IPS-20b (cell line): Measurements from ENCODE around the gene MYBPHL.
A peak's percentile ranks its signal among the peaks of the same experiment; 100 is the strongest.

Experiments
- H3K27ac ChIP-seq: one replicate; pipeline ENCODE4 v1.5.1; 2013; ENCODE audit warnings: low read length
- H3K27me3 ChIP-seq: 2 replicates; pipeline ENCODE4 v1.6.1; 2013; ENCODE audit warnings: mild to moderate bottlenecking, low read length, inconsistent platforms; ENCODE audit not compliant: insufficient read depth
- H3K36me3 ChIP-seq: 2 replicates; pipeline ENCODE4 v1.6.1; 2013; ENCODE audit warnings: low read depth, mild to moderate bottlenecking, inconsistent platforms, low read length, moderate library complexity; ENCODE audit not compliant: insufficient read depth
- H3K4me1 ChIP-seq: 2 replicates; pipeline ENCODE4 v1.6.1; 2013; ENCODE audit warnings: mild to moderate bottlenecking, control low read depth, inconsistent platforms, low read length, moderate library complexity; ENCODE audit not compliant: insufficient read depth
- H3K4me3 ChIP-seq: 2 replicates; pipeline ENCODE4 v1.5.1; 2013; ENCODE audit warnings: mild to moderate bottlenecking, low read length, inconsistent platforms
- H3K9ac ChIP-seq: 2 replicates; pipeline ENCODE4 v1.6.1; 2013; ENCODE audit warnings: low read depth, mild to moderate bottlenecking, inconsistent platforms, low read length, moderate library complexity
- H3K9me3 ChIP-seq: 2 replicates; pipeline ENCODE4 v1.6.1; 2013; ENCODE audit warnings: mild to moderate bottlenecking, low read depth, low read length, inconsistent platforms; ENCODE audit not compliant: insufficient read depth

MYBPHL gene

DNA sequence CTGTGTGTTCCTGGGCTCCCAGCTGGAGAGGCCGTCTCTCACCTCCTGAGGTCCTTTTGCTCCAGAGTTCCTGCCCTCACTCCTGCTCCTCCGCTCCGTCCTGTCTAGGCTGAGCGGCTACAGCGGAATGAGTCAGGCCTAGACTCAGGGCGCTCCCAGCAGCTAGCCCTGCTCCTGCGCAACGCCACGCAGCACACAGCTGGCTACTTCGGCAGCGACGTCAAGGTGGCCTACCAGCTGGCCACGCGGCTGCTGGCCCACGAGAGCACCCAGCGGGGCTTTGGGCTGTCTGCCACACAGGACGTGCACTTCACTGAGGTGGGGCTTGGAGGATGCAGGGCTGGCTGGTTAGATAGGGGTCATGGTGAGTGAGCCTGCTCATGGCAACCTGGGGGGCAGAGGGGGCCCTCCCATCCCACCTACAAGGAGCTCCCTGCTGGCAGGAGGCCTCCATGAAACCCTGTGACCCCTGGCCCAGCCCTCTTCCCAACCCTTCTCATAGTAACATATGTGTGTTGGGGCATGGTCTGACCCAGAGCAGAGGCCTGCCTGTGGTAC, 39.0 kb downstream of the MYBPHL start:
- H3K9me3 ChIP-seq, result no peaks in the 10 kb centered on the region
- H3K4me1 ChIP-seq, result no peaks in the 10 kb centered on the region
- no peak overlapping the region for H3K9ac ChIP-seq
- H3K36me3 ChIP-seq, result peaks cover 70% of the 10 kb centered on the region
- no peak overlapping the region for H3K4me3 ChIP-seq
- H3K27ac ChIP-seq, result no peak overlapping the region
- no peaks in the 10 kb centered on the region for H3K27me3 ChIP-seq

DNA sequence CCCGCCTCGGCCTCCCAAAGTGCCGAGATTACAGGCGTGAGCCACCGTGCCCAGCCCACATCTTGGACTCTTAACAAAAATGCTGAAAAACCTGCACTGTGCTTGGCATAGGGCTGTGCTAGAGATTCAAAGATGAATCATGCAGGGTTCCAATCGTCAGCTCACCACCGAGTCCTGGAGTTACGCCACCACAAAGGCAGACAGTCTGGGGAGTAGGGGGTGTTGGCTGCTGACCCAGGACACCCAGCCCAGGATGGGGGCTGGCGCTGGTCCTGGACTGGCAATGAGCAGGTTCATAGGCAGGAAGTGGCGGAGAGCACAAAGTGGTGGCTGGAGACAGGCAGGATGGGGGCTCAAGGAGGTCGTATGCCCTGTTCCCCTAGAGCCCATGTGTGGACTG, 39.8 kb downstream of the MYBPHL start:
- H3K27ac ChIP-seq, result no peak overlapping the region

DNA sequence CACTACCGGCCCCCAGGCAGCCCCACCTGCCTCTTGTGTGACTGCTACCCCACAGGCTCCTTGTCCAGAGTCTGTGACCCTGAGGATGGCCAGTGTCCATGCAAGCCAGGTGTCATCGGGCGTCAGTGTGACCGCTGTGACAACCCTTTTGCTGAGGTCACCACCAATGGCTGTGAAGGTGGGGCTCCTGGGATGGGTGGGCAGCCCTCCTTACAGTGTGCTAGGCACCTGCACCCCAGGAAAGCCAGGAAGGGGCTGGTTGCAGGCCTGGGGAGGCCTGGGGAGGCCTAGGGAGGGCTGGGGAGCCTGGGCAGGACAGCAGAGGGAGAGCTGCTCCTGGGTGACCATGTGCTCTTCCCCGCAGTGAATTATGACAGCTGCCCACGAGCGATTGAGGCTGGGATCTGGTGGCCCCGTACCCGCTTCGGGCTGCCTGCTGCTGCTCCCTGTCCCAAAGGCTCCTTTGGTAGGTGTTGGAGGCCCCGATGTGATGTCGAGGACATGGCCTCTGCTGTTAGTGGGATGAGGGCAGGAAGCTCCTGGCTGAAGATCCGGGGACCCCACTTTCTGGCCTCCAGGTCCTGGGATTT, 41.0 kb downstream of the MYBPHL start:
- Histone ChIP-seq H3K27ac (no peak overlapping the region), H3K4me3 (no peak overlapping the region), H3K9me3 (no peaks in the 10 kb centered on the region), H3K4me1 (no peaks in the 10 kb centered on the region), H3K36me3 (peaks cover 60% of the 10 kb centered on the region), H3K9ac (no peak overlapping the region), H3K27me3 (no peaks in the 10 kb centered on the region)

More for the DNA sequence above, 39.8 kb downstream of the MYBPHL start:
- no peak overlapping the region for H3K4me3 ChIP-seq
- H3K27me3 ChIP-seq, result no peaks in the 10 kb centered on the region
- H3K4me1 ChIP-seq, result no peaks in the 10 kb centered on the region
- peaks cover 62% of the 10 kb centered on the region for H3K36me3 ChIP-seq
- no peaks in the 10 kb centered on the region for H3K9me3 ChIP-seq
- H3K9ac ChIP-seq, result no peak overlapping the region

DNA sequence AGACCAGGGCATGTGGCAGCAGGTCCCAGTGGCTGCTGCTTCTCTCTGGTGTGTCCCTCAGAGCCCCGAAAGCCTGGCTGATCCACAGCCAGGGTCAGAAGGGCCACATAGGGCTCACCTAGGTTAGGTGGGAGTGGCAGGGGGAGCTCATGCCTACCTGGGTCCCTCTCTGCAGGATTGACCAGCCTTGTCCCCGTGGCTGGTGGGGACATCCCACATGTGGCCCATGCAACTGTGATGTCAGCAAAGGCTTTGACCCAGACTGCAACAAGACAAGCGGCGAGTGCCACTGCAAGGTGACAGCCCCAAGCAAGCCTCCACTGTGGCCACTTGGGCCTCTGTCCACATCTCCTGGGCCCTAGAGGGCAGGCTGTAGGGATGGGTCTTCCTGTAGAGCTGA, 41.8 kb downstream of the MYBPHL start:
- H3K9ac ChIP-seq, result no peak overlapping the region
- no peaks in the 10 kb centered on the region; the same call in 1 of the 2 replicates for H3K4me1 ChIP-seq
- H3K27ac ChIP-seq, result no peak overlapping the region
- no peak overlapping the region for H3K4me3 ChIP-seq
- H3K36me3 ChIP-seq, result peaks cover 52% of the 10 kb centered on the region
- H3K9me3 ChIP-seq, result no peaks in the 10 kb centered on the region
- H3K27me3 ChIP-seq, result no peaks in the 10 kb centered on the region

DNA sequence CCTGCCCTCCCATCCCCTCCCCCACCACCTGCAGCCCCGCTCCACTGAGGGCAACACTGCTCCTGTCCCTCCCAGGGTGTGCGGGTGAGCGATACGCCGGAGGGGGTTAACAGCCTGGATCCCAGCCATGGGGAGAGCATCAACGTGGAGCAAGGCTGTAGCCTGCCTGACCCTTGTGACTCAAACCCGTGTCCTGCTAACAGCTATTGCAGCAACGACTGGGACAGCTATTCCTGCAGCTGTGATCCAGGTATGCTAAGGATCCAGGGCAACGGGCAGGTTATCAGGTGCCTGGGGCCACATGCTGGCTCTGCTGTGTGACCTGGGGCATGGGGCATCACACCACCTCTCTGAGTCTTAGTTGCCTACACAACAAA, 42.4 kb downstream of the MYBPHL start:
- peaks cover 47% of the 10 kb centered on the region for H3K36me3 ChIP-seq
- H3K9me3 ChIP-seq, result no peaks in the 10 kb centered on the region
- no peaks in the 10 kb centered on the region for H3K27me3 ChIP-seq
- no peak overlapping the region for H3K4me3 ChIP-seq
- H3K4me1 ChIP-seq, result peaks cover 5% of the 10 kb centered on the region; the same call in 1 of the 2 replicates
- H3K27ac ChIP-seq, result no peak overlapping the region
- H3K9ac ChIP-seq, result no peak overlapping the region

DNA sequence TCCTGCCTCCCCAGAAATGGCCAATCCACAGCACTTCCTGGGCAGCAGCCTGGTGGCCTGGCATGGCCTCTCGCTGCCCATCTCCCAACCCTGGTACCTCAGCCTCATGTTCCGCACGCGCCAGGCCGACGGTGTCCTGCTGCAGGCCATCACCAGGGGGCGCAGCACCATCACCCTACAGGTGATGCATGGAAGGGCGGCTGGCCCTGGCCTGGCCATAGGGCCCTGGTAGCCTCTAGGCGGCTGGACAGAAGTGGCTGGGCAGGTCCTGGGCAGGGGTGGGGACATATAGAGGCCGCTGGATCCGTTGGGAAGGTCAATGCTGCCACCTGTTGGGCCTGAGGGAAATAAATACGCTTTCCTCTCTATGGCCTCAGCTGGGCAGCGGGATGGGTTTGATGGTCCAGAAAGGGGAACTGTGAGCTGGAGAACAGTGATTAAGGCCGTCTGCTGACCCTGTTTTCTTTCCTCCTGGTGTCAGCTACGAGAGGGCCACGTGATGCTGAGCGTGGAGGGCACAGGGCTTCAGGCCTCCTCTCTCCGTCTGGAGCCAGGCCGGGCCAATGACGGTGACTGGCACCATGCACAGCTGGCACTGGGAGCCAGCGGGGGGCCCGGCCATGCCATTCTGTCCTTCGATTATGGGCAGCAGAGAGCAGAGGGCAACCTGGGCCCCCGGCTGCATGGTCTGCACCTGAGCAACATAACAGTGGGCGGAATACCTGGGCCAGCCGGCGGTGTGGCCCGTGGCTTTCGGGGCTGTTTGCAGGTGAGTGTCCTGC, 43.0 kb downstream of the MYBPHL start:
- no peaks in the 10 kb centered on the region for H3K27me3 ChIP-seq
- no peak overlapping the region for H3K4me3 ChIP-seq
- no peaks in the 10 kb centered on the region for H3K9me3 ChIP-seq
- H3K27ac ChIP-seq, result no peak overlapping the region
- H3K9ac ChIP-seq, result no peak overlapping the region
- peaks cover 47% of the 10 kb centered on the region for H3K36me3 ChIP-seq
- peaks cover 6% of the 10 kb centered on the region; the same call in 1 of the 2 replicates for H3K4me1 ChIP-seq

DNA sequence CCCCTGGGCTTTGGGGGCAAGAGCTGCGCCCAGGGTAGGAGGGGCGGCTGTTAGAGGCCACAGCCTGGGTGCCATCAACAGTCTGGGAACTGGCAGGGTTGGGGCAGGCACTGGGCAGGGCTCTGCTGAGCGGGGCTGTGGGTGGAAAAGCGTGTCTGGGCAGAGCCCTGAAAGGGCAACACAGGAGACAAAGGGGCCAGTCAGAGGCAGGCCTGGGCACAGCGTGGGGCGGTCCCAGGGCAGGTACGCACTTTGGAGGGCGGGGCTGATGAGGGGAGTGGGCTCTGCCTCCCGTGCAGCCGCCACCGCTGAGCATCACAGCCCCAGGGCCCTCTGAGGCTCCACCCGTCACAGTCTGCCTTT, 43.6 kb downstream of the MYBPHL start:
- no peaks in the 10 kb centered on the region for H3K27me3 ChIP-seq
- peaks cover 6% of the 10 kb centered on the region; the same call in 1 of the 2 replicates for H3K4me1 ChIP-seq
- peaks cover 42% of the 10 kb centered on the region for H3K36me3 ChIP-seq
- H3K9ac ChIP-seq, result no peak overlapping the region
- H3K27ac ChIP-seq, result no peak overlapping the region
- H3K4me3 ChIP-seq, result no peak overlapping the region
- H3K9me3 ChIP-seq, result no peaks in the 10 kb centered on the region

DNA sequence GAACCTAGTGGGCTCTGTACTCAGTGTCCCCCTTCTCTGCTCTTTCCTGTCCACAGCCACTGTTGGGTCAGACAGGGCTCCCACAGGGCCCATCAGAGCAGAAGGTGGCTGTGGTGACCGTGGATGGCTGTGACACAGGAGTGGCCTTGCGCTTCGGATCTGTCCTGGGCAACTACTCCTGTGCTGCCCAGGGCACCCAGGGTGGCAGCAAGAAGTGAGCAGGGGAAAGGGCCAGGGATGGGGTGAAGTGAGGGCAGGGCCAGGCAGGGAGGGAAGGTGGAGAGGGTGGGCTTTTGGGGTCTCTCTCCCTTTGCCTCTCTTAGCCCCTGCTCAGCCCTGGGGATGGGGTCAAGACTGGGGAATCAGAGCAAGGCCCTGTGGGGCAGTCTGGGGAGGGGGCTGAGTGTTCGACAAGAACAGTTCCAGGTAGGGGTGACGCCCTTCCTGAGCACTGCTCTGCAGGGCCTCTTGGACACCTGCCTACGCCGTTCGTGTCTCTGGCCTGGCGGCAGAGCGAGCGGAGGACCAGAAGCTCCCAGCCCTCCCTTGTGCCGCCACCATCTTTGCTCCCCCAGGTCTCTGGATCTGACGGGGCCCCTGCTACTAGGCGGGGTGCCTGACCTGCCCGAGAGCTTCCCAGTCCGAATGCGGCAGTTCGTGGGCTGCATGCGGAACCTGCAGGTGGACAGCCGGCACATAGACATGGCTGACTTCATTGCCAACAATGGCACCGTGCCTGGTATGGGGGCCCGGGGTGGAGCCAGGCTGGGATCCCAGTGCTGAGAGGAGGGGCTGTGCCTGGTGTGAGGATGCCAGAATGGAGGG, 44.4 kb downstream of the MYBPHL start:
- H3K27ac ChIP-seq, result no peak overlapping the region
- H3K27me3 ChIP-seq, result no peaks in the 10 kb centered on the region
- peaks cover 39% of the 10 kb centered on the region for H3K36me3 ChIP-seq
- peaks cover 6% of the 10 kb centered on the region; the same call in 1 of the 2 replicates for H3K4me1 ChIP-seq
- no peak overlapping the region for H3K9ac ChIP-seq
- no peak overlapping the region for H3K4me3 ChIP-seq
- H3K9me3 ChIP-seq, result no peaks in the 10 kb centered on the region

DNA sequence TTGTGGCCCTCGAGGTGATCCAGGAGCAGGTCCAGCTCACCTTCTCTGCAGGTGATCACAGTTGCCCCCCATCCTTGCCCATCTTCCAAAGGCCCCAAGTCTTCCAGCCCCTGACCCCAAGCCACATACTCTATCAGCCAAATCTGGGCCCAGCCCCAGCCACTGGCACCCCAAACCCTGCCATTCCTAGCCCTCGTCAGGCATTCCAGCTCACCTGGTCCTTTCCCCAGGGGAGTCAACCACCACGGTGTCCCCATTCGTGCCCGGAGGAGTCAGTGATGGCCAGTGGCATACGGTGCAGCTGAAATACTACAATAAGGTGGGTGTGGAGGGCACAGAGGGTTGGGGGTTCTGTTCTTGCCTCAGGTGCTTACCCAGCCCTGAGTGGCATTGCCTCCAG, 45.2 kb downstream of the MYBPHL start:
- no peak overlapping the region for H3K27ac ChIP-seq
- no peaks in the 10 kb centered on the region for H3K9me3 ChIP-seq
- no peak overlapping the region for H3K4me3 ChIP-seq
- no peak overlapping the region for H3K9ac ChIP-seq
- H3K4me1 ChIP-seq, result peaks cover 6% of the 10 kb centered on the region; the same call in 1 of the 2 replicates
- H3K27me3 ChIP-seq, result no peaks in the 10 kb centered on the region
- H3K36me3 ChIP-seq, result peaks cover 36% of the 10 kb centered on the region

DNA sequence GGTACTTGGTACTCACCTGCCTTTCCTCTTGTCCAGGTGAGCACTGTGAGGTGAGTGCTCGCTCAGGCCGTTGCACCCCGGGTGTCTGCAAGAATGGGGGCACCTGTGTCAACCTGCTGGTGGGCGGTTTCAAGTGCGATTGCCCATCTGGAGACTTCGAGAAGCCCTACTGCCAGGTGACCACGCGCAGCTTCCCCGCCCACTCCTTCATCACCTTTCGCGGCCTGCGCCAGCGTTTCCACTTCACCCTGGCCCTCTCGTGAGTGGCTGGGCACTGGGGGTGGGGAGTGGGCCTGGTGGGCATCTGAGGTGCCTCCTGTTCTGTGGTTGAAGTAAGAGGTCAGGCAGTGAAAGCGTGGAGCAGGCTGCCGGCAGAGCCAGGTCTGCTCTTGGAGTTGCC, 45.8 kb downstream of the MYBPHL start:
- Histone ChIP-seq H3K9me3 (no peaks in the 10 kb centered on the region), H3K4me1 (peaks cover 6% of the 10 kb centered on the region; the same call in 1 of the 2 replicates)

DNA sequence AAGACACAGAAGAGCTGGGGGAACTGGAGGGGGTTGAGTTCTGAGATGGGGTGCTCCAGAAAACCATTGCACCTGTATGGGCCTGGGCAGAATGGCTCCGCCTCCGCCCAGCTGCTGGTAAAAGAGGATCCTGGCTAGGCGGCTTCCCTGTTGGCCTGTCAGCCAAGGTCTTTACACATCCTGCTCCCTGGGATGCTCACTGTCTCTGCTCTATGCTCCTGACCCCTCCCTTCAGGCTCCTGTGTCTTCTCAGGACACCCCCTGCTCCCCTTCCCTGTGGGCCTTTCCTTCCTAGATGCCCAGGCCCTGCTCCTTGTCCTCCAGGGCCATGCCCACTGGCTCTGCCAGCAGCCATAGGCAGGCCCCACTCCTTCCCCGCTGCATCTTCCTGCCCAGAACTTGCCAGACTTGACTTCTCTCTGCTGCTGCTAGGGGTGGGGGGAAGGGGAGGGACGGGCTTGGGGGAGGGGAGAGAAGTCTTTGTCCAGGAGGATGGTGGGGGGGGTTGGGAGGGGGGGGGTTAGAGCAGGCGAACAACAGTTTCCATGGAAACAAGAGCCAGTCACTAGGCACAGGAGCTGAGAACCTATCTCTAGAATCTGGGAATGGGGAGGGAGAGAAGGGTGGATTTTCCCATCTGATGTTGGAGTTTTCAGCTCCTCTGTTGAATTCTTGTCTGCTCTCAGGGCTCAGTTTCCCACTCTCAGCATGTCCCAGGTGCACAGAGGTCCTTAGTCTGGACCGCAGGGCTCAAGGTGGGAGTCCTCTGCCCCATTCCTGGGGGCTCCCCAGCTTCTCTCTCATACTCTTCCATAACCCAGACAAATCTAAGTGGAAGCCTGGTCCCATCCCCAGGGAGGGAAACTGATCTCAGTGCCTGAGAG, 46.9 kb downstream of the MYBPHL start:
- Histone ChIP-seq H3K36me3 (peaks cover 23% of the 10 kb centered on the region), H3K9ac (peak overlapping the region; percentile 63; the same call in 1 of the 2 replicates)

More for the DNA sequence above, 45.8 kb downstream of the MYBPHL start:
- Histone ChIP-seq H3K36me3 (peaks cover 34% of the 10 kb centered on the region), H3K9ac (no peak overlapping the region), H3K27me3 (no peaks in the 10 kb centered on the region), H3K27ac (no peak overlapping the region), H3K4me3 (no peak overlapping the region)

More for the DNA sequence above, 46.9 kb downstream of the MYBPHL start:
- H3K4me3 ChIP-seq, result peak overlapping the region; percentile 26; the same call in 1 of the 2 replicates
- H3K9me3 ChIP-seq, result no peaks in the 10 kb centered on the region
- H3K27ac ChIP-seq, result no peak overlapping the region
- peaks cover 11% of the 10 kb centered on the region; the same call in 1 of the 2 replicates for H3K4me1 ChIP-seq
- H3K27me3 ChIP-seq, result no peaks in the 10 kb centered on the region
